ENCODE results near the gene RNF123. TPM values are rescaled to one million over a fixed set of nuclear protein-coding genes. Genes with fewer than 3 reads are reported as not detected.

The RNF123 gene
- total RNA-seq, 1 donor from 2014 or later, result 25.8 TPM

DNA sequence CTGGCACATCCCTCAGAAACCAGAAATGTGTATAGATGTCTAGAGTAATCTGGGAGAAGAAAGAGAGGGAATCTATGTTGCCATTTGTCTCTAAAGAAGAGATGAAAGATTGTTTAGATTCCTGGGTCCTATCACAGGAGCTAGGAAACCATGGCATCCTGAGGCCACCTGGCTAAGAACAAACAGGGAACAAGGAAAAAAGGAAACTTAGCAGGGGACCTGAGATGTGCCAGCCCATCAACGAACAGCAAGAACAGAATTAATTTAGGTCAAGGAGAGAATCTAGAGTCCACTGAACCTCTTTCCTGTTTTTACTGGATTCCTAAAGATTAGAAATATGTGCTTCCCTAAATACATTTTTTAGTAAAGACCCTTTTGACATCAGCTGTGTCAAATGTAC is 66.7 kb downstream of the RNF123 start:
- H3K4me1 ChIP-seq, result peaks cover 35% of the 10 kb centered on the region
- H3K9me3 ChIP-seq, result no peaks in the 10 kb centered on the region
- intact Hi-C loops (cut with DNase I), result no loop called here
- H3K4me3 ChIP-seq, result no peak overlapping the region
- no peak for DNase-seq (ENCODE audit: extremely low spot score in 2 of 2)
- no peaks in the 10 kb centered on the region for H3K36me3 ChIP-seq
- no peaks in the 10 kb centered on the region for H3K27me3 ChIP-seq
- TF ChIP-seq CTCF (IDR thresholded peaks at IDR 0.05) (no peak), POLR2AphosphoS5 (IDR thresholded peaks at IDR 0.05; ENCODE audit: insufficient read depth in 1 of 2, low read depth in 1 of 2) (no peak), POLR2A (IDR thresholded peaks at IDR 0.05) (no peak)
- H3K27ac ChIP-seq, result no peak overlapping the region

GRCh38 chr3:49757197-49757596 is 67.8 kb downstream of the RNF123 start:
- H3K27me3 ChIP-seq, result no peaks in the 10 kb centered on the region
- DNase-seq (ENCODE audit: extremely low spot score in 2 of 2), result no peak

GRCh38 chr3:49759226-49759625 is 69.9 kb downstream of the RNF123 start:
- intact Hi-C loops (cut with DNase I), result no loop called here
- no peak overlapping the region for H3K4me3 ChIP-seq
- TF ChIP-seq POLR2A (IDR thresholded peaks at IDR 0.05) (no peak), POLR2AphosphoS5 (IDR thresholded peaks at IDR 0.05; ENCODE audit: insufficient read depth in 1 of 2, low read depth in 1 of 2) (no peak), CTCF (IDR thresholded peaks at IDR 0.05) (no peak)

More at GRCh38 chr3:49757197-49757596, 67.8 kb downstream of the RNF123 start:
- no peaks in the 10 kb centered on the region for H3K9me3 ChIP-seq
- peaks cover 35% of the 10 kb centered on the region for H3K4me1 ChIP-seq
- H3K27ac ChIP-seq, result no peak overlapping the region
- intact Hi-C loops (cut with DNase I), result no loop called here
- no peak for TF ChIP-seq POLR2A (IDR thresholded peaks at IDR 0.05)
- no peak for TF ChIP-seq CTCF (IDR thresholded peaks at IDR 0.05)
- TF ChIP-seq POLR2AphosphoS5 (IDR thresholded peaks at IDR 0.05; ENCODE audit: insufficient read depth in 1 of 2, low read depth in 1 of 2), result no peak
- H3K36me3 ChIP-seq, result no peaks in the 10 kb centered on the region
- no peak overlapping the region for H3K4me3 ChIP-seq

DNA sequence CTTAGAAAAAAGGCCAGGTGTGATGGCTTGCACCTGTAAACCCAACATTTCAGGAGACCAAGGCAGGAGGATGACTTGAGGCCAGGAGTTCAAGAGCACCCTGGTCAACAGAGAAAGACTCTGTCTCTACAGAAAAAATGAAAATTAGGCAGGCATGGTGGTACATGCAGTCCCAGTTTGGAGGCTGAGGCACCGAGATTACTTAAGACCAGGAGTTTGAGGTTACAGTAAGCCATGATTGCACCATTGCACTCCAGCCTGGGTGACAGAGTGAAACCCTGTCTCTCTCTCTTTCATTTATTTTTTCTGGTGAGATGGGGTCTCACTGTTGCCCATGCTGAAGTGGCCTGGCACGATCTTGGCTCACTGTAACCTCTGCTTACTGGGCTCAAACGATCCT is 72.3 kb downstream of the RNF123 start:
- no peak for DNase-seq (ENCODE audit: extremely low spot score in 2 of 2)
- H3K4me1 ChIP-seq, result peaks cover 17% of the 10 kb centered on the region
- TF ChIP-seq POLR2A (IDR thresholded peaks at IDR 0.05) (no peak), CTCF (IDR thresholded peaks at IDR 0.05) (no peak), POLR2AphosphoS5 (IDR thresholded peaks at IDR 0.05; ENCODE audit: insufficient read depth in 1 of 2, low read depth in 1 of 2) (no peak)
- H3K9me3 ChIP-seq, result no peaks in the 10 kb centered on the region
- H3K27ac ChIP-seq, result no peak overlapping the region
- intact Hi-C loops (cut with DNase I), result no loop called here
- H3K4me3 ChIP-seq, result no peak overlapping the region
- no peaks in the 10 kb centered on the region for H3K36me3 ChIP-seq
- H3K27me3 ChIP-seq, result no peaks in the 10 kb centered on the region

More at GRCh38 chr3:49759226-49759625, 69.9 kb downstream of the RNF123 start:
- Histone ChIP-seq H3K4me1 (peaks cover 29% of the 10 kb centered on the region), H3K27me3 (no peaks in the 10 kb centered on the region), H3K9me3 (no peaks in the 10 kb centered on the region), H3K36me3 (no peaks in the 10 kb centered on the region), H3K27ac (no peak overlapping the region)
- no peak for DNase-seq (ENCODE audit: extremely low spot score in 2 of 2)

DNA sequence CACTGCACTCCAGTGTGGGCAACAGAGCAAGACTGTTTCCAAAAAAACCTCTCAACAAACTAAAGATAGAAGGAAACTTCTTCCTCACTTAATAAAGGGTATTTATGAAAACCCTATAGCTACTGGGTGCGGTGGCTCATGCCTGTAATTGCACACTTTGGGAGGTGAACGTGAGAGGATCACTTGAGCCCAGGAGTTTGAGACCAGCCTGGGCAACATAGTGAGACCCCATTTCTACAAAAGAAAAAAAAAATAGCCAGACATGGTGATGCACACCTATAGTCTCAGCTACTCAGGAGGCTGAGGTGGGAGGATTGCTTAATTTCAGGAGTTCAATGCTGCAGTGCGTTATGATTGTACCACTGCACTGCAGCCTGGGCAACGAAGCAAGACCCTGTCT is 74.6 kb downstream of the RNF123 start:
- DNase-seq (ENCODE audit: extremely low spot score in 2 of 2), result no peak
- no peak overlapping the region for H3K27ac ChIP-seq
- H3K4me1 ChIP-seq, result peaks cover 9% of the 10 kb centered on the region
- H3K4me3 ChIP-seq, result no peak overlapping the region
- intact Hi-C loops (cut with DNase I), result no loop called here
- TF ChIP-seq POLR2A (IDR thresholded peaks at IDR 0.05) (no peak), POLR2AphosphoS5 (IDR thresholded peaks at IDR 0.05; ENCODE audit: insufficient read depth in 1 of 2, low read depth in 1 of 2) (no peak), CTCF (IDR thresholded peaks at IDR 0.05) (no peak)
- H3K36me3 ChIP-seq, result no peaks in the 10 kb centered on the region
- no peaks in the 10 kb centered on the region for H3K27me3 ChIP-seq
- no peaks in the 10 kb centered on the region for H3K9me3 ChIP-seq

Data from vagina (tissue), 2 donors.